ENCODE data around the gene KRTAP24-1.

Gene KRTAP24-1

DNA sequence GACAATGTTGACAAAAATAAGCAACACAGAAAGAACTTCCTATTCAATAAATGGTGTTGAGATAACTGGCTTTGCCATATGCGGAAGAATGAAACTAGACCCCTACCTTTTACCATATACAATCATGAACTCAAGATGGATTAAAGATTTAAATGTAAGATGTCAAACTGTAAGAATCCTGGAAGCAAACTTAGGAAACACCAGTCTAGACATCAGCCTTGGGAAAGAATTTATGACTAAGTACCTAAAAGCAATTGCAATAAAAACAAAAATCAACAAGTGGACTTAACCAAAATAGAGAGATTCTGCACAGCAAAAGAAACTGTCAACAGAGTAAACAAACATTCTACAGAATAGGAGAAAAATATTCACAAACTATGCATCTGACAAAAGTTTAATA is 50.7 kb downstream of the KRTAP24-1 start:
- DNase-seq (ENCODE audit: extremely low spot score), result no peak
- no peak for TF ChIP-seq ARNT (IDR thresholded peaks at IDR 0.05)
- TF ChIP-seq FOXK2 (IDR thresholded peaks at IDR 0.05), result no peak
- TF ChIP-seq ZNF384 (IDR thresholded peaks at IDR 0.05), result no peak
- TF ChIP-seq HDGF (IDR thresholded peaks at IDR 0.05; ENCODE audit: borderline replicate concordance), result no peak
- TF ChIP-seq BHLHE40 (IDR thresholded peaks at IDR 0.05; ENCODE audit: borderline replicate concordance), result no peak
- ChIA-PET POLR2A (no interaction called here), CTCF (no interaction called here)

Data from HEK293T (cell line).